Measurements from ENCODE around the gene SLC2A13.
"Not testable (repeated sequence)": the region's sequence is repeated elsewhere in the genome, so short reads cannot be mapped to it uniquely, and the experiment has no call there.

GRCh38 chr12:39785814-39786213, 320.1 kb downstream of the SLC2A13 start:
- TF ChIP-seq, protein P1, sequence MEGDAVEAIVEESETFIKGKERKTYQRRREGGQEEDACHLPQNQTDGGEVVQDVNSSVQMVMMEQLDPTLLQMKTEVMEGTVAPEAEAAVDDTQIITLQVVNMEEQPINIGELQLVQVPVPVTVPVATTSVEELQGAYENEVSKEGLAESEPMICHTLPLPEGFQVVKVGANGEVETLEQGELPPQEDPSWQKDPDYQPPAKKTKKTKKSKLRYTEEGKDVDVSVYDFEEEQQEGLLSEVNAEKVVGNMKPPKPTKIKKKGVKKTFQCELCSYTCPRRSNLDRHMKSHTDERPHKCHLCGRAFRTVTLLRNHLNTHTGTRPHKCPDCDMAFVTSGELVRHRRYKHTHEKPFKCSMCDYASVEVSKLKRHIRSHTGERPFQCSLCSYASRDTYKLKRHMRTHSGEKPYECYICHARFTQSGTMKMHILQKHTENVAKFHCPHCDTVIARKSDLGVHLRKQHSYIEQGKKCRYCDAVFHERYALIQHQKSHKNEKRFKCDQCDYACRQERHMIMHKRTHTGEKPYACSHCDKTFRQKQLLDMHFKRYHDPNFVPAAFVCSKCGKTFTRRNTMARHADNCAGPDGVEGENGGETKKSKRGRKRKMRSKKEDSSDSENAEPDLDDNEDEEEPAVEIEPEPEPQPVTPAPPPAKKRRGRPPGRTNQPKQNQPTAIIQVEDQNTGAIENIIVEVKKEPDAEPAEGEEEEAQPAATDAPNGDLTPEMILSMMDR (IDR thresholded peaks at IDR 0.05), result not testable (repeated sequence)
- TF ChIP-seq POLR2AphosphoS5 (IDR thresholded peaks at IDR 0.05; ENCODE audit: low read depth, low read length); SIN3A (IDR thresholded peaks at IDR 0.05; ENCODE audit: borderline replicate concordance, insufficient read depth, low read depth, low read length): not testable (repeated sequence)
- TF ChIP-seq, protein P2, sequence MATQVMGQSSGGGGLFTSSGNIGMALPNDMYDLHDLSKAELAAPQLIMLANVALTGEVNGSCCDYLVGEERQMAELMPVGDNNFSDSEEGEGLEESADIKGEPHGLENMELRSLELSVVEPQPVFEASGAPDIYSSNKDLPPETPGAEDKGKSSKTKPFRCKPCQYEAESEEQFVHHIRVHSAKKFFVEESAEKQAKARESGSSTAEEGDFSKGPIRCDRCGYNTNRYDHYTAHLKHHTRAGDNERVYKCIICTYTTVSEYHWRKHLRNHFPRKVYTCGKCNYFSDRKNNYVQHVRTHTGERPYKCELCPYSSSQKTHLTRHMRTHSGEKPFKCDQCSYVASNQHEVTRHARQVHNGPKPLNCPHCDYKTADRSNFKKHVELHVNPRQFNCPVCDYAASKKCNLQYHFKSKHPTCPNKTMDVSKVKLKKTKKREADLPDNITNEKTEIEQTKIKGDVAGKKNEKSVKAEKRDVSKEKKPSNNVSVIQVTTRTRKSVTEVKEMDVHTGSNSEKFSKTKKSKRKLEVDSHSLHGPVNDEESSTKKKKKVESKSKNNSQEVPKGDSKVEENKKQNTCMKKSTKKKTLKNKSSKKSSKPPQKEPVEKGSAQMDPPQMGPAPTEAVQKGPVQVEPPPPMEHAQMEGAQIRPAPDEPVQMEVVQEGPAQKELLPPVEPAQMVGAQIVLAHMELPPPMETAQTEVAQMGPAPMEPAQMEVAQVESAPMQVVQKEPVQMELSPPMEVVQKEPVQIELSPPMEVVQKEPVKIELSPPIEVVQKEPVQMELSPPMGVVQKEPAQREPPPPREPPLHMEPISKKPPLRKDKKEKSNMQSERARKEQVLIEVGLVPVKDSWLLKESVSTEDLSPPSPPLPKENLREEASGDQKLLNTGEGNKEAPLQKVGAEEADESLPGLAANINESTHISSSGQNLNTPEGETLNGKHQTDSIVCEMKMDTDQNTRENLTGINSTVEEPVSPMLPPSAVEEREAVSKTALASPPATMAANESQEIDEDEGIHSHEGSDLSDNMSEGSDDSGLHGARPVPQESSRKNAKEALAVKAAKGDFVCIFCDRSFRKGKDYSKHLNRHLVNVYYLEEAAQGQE (IDR thresholded peaks at IDR 0.05; ENCODE audit: insufficient read depth in 1 of 2, low read depth in 2 of 2, low read length in 1 of 2), result not testable (repeated sequence)
